Measurements from ENCODE around the gene ZNF470. TPM values are rescaled to one million over a fixed set of nuclear protein-coding genes. Genes with fewer than 3 reads are reported as not detected.

Gene ZNF470
- total and polyA plus RNA-seq, 2 of the 13 experiments (the other 11 are each of a cell fraction or from before 2014, with no cell fraction given): not detected

DNA sequence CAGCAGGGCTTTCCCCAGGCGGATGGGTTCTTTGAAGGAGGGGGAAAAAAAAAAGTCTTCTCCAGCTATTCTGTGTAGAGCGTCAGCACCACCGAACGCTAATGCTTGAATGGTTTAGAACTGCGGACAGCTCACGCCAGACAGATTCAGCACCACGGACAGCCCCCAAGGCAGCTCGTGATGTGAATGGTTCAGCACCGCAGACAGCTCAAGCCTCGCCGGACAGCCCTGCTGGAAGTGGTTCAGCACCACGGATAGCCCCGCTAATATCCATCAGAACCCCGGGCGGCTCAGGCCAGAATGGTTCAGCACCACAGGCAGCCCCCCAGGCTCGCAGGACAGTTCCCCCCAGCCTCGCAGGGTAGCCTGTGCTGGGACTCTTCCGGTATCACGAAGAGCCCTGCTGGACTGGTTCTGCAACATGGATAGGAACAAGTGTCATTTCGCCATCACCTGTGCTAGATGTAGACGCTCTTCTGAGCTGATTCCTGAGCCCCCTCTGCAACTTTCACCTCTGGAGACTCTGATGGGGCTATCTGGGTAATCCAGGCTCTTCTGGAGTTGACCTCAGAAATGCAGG is 70.8 kb downstream of the ZNF470 start:
- Histone ChIP-seq H3K36me3 (replicated peaks in 1 of 2; ENCODE audit: control insufficient read depth in 1 of 2, insufficient read depth in 2 of 2, low read length in 2 of 2) (no peaks in the 10 kb centered on the region), H3K4me1 (ENCODE audit: insufficient read depth, low read length) (no peaks in the 10 kb centered on the region), H3K9ac (ENCODE audit: insufficient read depth, low read depth, low read length) (no peak overlapping the region), H3K79me2 (ENCODE audit: insufficient read depth, low read length) (no peaks in the 10 kb centered on the region), H2AFZ (ENCODE audit: low read length) (no peak overlapping the region), H3K27me3 (ENCODE audit: control insufficient read depth in 1 of 2, insufficient read depth in 2 of 2, low read length in 2 of 2) (no peaks in the 10 kb centered on the region), H3K4me2 (ENCODE audit: low read depth, low read length) (no peak overlapping the region), H3K9me3 (ENCODE audit: low read length) (peaks cover 76% of the 10 kb centered on the region), H3K27ac (ENCODE audit: extremely low read length, insufficient read depth, low read length) (no peak overlapping the region), H3K4me3 (replicated peaks in 1 of 3; ENCODE audit: insufficient read depth in 1 of 3, low read depth in 2 of 3, low read length in 3 of 3) (no peak overlapping the region), H4K20me1 (ENCODE audit: insufficient read depth, low read length) (no peaks in the 10 kb centered on the region)
- intact Hi-C loops (cut with micrococcal nuclease; ENCODE audit: unreplicated experiment): no loop called here
- DNase-seq (ENCODE audit: low spot score) (peak; percentile 54), FAIRE-seq (peak; percentile 26), ATAC-seq (peak; percentile 63)
- no TSS peak for BruUV-seq (replicated peaks)
- 15% methylated on average over 9 of the region's 21 CpGs for WGBS (ENCODE audit: low lambda C conversion rate)
- ChIA-PET POLR2A (no interaction called here), CTCF (ENCODE audit: low intra/inter-chr PET ratio, low total read pairs) (no interaction called here)
- in situ Hi-C loops (cut with HindIII; ENCODE audit: extremely low pct_ligation_motif_present, low pct_unique_long_range_greater_than_20kb): no loop called here
- TF ChIP-seq ZNF841 (CRISPR knock-in tag; IDR thresholded peaks at IDR 0.05; ENCODE audit: borderline replicate concordance) (peak; percentile 99), ZNF274 (CRISPR knock-in tag; IDR thresholded peaks at IDR 0.05) (peak; percentile 100), ZNF556 (CRISPR knock-in tag; IDR thresholded peaks at IDR 0.05; ENCODE audit: borderline replicate concordance) (peak; percentile 72; the same call in 1 of the 2 replicates), ZNF766 (CRISPR knock-in tag; IDR thresholded peaks at IDR 0.05; ENCODE audit: borderline replicate concordance) (peak; percentile 100), GTF3A (CRISPR knock-in tag; conservative IDR thresholded peaks at IDR 0.05) (no peak), HMG20B (CRISPR knock-in tag; conservative IDR thresholded peaks at IDR 0.05) (peak; percentile 98), ADNP (CRISPR knock-in tag; IDR thresholded peaks at IDR 0.05) (0 out of 2 replicates have a peak, but pooled peaks have one; percentile 66), ZBTB20 (CRISPR knock-in tag; IDR thresholded peaks at IDR 0.05; ENCODE audit: borderline replicate concordance, low read depth) (peak; percentile 100), EED (CRISPR knock-in tag; IDR thresholded peaks at IDR 0.05) (peak; percentile 100), MXD3 (CRISPR knock-in tag; IDR thresholded peaks at IDR 0.05) (peak; percentile 100), ZNF713 (CRISPR knock-in tag; IDR thresholded peaks at IDR 0.05) (peak; percentile 90), ZNF660 (CRISPR knock-in tag; IDR thresholded peaks at IDR 0.05; ENCODE audit: borderline replicate concordance, low read depth) (peak; percentile 98), SCMH1 (CRISPR knock-in tag; IDR thresholded peaks at IDR 0.05; ENCODE audit: borderline replicate concordance) (peak; percentile 85; the same call in 1 of the 2 replicates), MLLT10 (CRISPR knock-in tag; IDR thresholded peaks at IDR 0.05) (peak; percentile 99), EP300 (IDR thresholded peaks at IDR 0.05; ENCODE audit: low read depth in 2 of 2, low read length in 2 of 2) (no peak), EP300 (CRISPR knock-in tag; IDR thresholded peaks at IDR 0.05; ENCODE audit: borderline replicate concordance) (peak; percentile 85), RBM39 (IDR thresholded peaks at IDR 0.05; ENCODE audit: low read depth, low read length, poor library complexity, severe bottlenecking) (no peak), HNRNPK (IDR thresholded peaks at IDR 0.05; ENCODE audit: low read depth, low read length, poor library complexity, severe bottlenecking) (no peak), GZF1 (CRISPR knock-in tag; IDR thresholded peaks at IDR 0.05) (peak; percentile 97), ZNF160 (CRISPR knock-in tag; IDR thresholded peaks at IDR 0.05) (peak; percentile 99), DNMT3B (CRISPR knock-in tag; conservative IDR thresholded peaks at IDR 0.05) (peak; percentile 100; the same call in 1 of the 2 replicates), FOXO1 (CRISPR knock-in tag; IDR thresholded peaks at IDR 0.05) (peak; percentile 97), RBM22 (optimal IDR thresholded peaks at IDR 0.05; ENCODE audit: low read length) (no peak), ZNF232 (CRISPR knock-in tag; IDR thresholded peaks at IDR 0.05; ENCODE audit: borderline replicate concordance) (peak; percentile 100)
